NCI-H2081 treated with DMSO at 0.1 percent for 48 hours (cell line): ENCODE results near the gene SPECC1L.
"Not testable (repeated sequence)": the region's sequence is repeated elsewhere in the genome, so short reads cannot be mapped to it uniquely, and the experiment has no call there.

Experiments
- DNase-seq: peaks from one replicate; lab custom pipeline; 2025; lab: John Stamatoyannopoulos, UW

SPECC1L gene

GRCh38 chr22:24287801-24288200 is 17.2 kb downstream of the SPECC1L start:
- DNase-seq, result not testable (repeated sequence)

DNA sequence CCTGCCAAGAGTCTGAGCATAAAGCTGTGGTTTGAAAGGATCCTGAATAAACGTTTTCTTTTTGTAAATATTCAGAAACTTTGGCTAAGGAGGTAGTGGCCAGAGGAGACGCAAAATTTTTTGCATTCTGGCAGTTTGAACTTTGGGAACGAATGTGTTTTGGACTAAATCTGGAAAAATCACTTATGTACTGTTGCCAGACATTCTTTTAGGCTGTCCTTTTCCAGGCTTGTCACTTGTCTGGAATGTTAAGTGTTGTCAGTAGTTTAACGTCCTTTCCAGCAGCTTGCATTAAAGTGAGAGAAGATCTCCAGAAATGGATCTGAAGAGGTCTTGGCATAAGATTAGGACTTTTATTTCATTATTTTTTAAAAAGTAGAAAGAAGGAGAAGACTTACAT is 18.5 kb downstream of the SPECC1L start:
- no peak for DNase-seq

GRCh38 chr22:24289741-24290163 is 19.1 kb downstream of the SPECC1L start:
- no peak for DNase-seq

DNA sequence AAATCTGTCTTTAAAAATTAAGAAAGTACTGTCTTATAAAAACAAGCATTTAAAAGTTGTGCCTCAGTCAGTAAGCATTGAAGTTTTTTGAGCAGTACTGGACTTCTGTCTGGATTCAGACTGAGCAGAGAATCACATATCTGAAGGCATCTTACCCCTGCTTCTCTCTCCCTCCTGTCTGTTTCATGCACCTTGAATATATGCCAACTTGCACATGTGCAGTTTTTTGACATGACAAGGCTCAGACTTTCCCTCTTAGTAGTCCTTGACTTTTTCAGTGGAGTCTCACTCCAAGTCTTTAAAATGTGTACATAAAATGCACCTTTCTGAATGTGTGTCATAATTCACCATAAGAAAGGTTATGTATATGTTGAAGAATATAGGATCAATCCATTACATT is 19.8 kb downstream of the SPECC1L start:
- no peak for DNase-seq

- no peak for DNase-seq
These were observed 21.0 kb downstream of the SPECC1L start for GRCh38 chr22:24291515-24292201.

DNA sequence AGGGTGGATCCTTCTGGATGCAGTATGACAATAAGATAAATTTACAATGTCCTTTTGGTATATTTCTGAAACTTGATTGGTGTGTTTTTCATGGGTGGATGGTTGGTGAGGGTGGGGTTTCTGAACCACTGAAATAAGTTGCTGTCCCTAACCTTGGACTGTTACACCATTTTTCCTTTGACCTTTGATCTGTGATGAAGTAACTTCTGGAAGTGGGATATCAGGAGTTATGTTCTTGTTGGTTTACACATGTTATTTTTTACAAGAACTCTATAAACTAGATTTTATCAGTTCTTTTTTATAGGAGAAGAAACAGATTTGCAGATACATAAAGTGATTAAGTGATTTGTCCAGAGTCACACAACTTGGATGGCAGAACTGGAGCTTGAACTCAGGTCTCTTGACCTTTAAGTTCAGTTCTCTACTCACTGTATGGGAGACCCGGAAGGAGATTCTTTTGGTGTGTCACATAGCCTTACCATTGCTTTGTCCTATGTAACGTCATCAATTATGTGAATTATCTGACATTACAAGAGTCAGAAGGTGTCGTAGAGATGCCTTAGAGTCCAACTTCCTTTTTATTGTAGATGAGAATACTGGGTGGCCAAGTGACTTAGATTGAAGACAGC is 21.7 kb downstream of the SPECC1L start:
- not testable (repeated sequence) for DNase-seq

DNA sequence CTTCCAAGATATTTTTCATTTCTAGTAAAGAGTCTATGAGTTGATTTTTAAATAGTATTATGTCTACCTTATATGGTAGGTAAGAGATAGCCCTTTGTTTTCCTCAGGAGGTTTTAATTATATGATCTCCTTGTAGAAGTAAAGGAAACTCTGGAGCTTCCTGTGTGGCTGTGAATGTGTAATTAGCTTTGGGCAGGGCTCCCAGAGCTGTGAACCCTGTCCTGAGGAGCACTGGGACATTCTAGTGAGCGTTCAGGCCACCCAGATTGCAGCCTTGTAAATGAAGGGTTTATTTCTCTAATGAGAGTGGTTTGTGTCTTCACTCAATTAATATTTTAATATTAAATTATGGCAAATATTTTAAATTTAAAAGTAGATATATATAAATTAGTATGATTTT is 24.3 kb downstream of the SPECC1L start:
- not testable (repeated sequence) for DNase-seq

DNA sequence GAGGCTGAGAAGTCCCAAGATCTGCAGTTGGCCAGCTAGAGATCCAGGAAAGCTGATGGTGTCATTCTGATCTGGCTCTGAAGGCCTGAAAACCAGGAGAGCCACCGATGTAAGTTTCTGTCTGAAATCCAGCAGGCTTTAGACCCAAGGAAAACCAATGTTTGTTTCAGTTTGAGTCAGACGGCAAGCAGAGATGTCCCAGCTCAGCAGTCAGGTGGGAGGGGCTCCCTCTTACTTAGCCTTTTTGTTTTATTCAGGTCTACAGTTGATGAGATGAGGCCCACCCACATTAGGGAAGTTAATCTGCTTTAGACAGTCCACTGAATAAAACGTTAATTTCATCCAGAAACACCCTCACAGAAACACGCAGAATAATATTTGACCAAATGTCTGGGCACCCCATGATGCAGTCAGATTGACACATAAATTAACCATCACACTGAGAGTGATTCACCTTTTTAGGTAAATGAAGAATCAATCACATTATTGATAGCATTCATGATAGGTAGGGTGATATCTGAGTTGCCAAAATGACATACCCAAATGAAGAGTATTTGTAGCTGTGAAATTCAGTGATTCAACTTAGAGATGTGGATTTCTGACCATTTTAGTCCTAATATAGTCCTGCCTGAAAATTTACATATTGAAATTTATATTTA is 28.0 kb downstream of the SPECC1L start:
- not testable (repeated sequence) for DNase-seq

DNA sequence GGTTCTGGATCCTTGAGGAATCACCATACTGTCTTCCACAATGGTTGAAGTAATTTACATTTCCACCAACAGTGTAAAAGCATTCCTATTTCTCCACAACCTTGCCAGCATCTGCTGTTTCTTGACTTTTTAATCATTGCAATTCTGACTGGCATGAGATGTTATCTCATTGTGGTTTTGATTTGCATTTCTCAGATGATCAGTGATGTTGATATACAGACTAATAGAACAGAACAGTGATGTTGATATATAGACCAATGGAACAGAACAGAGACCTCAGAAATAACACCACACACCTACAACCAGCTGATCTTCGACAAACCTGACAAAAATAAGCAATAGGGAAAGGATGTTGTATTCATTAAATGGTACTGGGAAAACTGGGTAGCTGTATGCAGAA is 29.9 kb downstream of the SPECC1L start:
- not testable (repeated sequence) for DNase-seq

GRCh38 chr22:24302591-24302990 is 32.0 kb downstream of the SPECC1L start:
- DNase-seq, result no peak

DNA sequence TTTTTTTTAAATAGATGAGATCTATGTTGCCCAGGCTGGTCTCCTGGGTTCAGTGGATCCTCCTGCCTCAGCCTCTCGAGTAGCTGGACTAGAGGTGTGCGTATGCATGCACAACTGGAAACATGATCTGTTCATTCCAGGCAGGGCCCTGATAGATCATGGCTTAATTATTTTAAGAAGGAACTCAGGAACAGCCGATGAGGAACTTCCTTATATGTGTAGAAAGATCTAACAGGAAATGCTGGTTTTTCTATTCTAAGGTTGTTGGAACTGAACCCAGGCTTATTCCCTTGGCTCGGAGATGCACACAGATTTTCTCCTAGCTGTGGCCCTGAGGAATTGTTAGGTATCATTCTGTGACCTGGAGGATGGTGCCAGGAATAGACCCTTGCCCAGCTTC is 32.4 kb downstream of the SPECC1L start:
- no peak for DNase-seq

DNA sequence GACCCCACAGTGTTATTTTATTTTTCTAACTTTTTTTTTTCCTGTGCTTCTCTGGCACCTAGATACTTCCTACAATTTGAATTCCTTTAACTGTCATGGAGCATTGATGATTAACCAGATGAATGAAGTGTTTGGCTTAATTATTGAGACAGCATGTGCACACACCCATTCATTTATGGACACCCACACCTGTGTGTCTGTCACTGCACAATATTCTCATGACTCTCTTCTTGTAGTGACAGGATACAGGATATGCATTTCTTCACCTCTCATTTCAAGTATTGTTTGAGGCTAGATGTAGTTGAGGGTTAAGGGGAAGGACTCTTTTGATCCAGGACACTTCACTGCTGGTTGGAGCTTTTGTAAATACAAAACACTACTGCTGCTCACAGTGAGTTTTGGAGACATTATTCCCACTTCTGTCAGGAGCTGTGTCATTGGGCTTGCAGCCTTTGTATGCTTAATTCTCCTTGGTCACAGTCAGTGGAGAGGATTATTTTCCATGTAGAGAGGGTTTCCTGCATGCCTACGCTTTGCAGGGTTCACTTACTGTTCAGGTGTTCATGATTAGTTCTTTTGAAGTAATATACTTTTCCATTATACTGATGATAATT is 33.5 kb downstream of the SPECC1L start:
- DNase-seq, result no peak

GRCh38 chr22:24305260-24305692 is 34.6 kb downstream of the SPECC1L start:
- DNase-seq, result no peak

- DNase-seq, result no peak
These were observed 40.3 kb downstream of the SPECC1L start for GRCh38 chr22:24310969-24311368.

- DNase-seq, result no peak
These were observed 44.8 kb downstream of the SPECC1L start for GRCh38 chr22:24315367-24315966.

- DNase-seq, result not testable (repeated sequence)
These were observed 45.6 kb downstream of the SPECC1L start for GRCh38 chr22:24316264-24316663.

DNA sequence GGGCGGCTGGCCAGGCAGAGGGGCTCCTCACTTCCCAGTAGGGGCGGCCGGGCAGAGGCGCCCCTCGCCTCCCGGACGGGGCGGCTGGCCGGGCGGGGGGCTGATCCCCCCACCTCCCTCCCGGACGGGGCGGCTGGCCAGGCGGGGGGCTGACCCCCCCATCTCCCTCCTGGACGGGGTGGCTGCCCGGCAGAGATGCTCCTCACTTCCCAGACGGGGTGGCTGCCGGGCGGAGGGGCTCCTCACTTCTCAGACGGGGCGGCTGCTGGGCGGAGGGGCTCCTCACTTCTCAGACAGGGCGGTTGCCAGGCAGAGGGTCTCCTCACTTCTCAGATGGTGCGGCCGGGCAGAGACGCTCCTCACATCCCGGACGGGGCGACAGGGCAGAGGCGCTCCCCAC is 46.9 kb downstream of the SPECC1L start:
- DNase-seq, result not testable (repeated sequence)

DNA sequence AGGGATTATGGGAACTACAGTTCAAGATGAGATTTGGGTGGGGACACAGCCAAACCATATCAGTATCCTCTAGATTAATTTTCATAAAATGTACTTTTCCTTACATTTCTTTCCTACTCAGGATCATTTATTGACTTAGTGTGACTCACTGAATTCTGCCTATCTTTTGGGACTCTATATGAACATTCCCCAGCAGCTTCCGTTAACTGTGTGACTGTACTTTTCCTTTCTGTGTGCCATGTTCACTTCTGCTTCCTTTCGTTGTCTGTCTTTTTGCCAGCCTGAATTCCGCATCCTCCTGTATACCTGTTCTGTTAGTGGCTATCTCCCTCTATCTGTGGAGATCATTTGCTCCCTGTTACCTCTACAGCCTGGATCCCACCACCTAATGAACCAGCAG is 48.8 kb downstream of the SPECC1L start:
- DNase-seq, result no peak

DNA sequence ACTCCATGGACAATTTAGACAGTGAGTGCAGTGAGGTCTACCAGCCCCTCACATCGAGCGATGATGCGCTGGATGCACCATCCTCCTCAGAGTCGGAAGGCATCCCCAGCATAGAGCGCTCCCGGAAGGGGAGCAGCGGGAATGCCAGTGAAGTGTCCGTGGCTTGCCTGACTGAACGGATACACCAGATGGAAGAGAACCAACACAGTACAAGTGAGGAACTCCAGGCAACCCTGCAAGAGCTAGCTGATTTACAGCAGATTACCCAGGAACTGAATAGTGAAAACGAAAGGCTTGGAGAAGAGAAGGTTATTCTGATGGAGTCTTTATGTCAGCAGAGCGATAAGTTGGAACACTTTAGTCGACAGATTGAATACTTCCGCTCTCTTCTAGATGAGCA is 51.4 kb downstream of the SPECC1L start:
- no peak for DNase-seq

DNA sequence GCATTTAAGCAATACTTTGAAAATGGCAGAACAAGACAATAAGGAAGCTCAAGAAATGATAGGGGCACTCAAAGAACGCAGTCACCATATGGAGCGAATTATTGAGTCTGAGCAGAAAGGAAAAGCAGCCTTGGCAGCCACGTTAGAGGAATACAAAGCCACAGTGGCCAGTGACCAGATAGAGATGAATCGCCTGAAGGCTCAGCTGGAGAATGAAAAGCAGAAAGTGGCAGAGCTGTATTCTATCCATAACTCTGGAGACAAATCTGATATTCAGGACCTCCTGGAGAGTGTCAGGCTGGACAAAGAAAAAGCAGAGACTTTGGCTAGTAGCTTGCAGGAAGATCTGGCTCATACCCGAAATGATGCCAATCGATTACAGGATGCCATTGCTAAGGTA is 51.9 kb downstream of the SPECC1L start:
- DNase-seq, result no peak

- no peak for DNase-seq
These were observed 52.6 kb downstream of the SPECC1L start for GRCh38 chr22:24323233-24323632.

GRCh38 chr22:24323695-24324094 is 53.1 kb downstream of the SPECC1L start:
- DNase-seq, result no peak
